Brain pericyte (primary cell): Measurements from ENCODE around the gene REL.

Source experiments
- DNase-seq: peaks from one replicate; pipeline ENCODE4 v3.0.0-alpha.2; 2012; ENCODE audit warnings: low read depth, low spot score

Gene REL

DNA sequence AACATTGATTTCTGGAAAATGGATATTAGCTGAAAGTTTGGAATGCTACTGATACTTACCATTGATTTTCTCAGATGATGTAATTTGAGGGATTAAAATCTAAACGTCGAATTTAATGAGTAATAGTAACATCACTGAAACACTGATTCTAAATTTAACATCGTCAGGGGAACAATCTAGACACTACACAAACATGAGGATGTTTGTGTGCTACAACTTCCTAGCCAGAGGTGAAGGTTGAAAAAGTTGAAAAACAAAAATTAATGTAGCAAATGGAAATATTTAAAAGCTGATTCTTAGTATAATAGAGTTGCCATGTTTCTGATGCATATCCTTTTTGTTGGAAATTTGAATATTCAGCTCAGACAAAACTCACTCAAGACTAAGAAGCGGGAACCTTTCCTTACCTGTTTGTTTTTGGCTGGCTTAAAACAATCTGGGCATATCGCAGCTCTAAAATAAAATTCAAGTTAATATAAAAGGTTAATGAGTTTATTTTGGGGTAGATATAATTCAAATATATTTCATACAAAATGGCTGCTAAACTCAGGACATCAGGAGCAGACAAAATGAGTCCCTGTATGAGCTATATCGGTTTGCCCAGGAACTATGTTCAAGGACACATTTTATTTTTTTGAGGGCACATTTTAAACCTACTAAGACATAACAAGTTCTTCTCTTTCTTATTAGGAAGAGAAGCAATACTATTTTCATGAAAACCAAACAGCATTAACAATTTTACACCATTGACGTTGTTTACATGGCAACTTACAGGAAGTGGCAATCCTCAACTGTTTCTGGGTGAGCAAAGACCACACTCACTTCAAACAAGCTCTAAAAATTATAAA lies 83.5 kb downstream of the REL start:
- no peak for DNase-seq

DNA sequence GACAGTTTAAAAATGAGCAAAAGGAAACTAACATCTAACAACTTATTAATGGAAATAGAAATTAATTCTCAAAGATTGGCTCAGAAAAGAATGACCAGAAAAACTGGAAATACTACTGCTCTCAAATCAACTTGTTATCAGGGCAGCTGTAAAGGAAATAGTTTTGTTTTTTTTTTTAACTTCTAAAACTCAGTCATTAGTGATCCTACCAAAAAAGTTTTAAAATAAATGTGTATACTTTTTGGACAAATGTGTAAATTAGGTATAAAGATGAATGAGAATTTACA lies 84.1 kb downstream of the REL start:
- no peak for DNase-seq

DNA sequence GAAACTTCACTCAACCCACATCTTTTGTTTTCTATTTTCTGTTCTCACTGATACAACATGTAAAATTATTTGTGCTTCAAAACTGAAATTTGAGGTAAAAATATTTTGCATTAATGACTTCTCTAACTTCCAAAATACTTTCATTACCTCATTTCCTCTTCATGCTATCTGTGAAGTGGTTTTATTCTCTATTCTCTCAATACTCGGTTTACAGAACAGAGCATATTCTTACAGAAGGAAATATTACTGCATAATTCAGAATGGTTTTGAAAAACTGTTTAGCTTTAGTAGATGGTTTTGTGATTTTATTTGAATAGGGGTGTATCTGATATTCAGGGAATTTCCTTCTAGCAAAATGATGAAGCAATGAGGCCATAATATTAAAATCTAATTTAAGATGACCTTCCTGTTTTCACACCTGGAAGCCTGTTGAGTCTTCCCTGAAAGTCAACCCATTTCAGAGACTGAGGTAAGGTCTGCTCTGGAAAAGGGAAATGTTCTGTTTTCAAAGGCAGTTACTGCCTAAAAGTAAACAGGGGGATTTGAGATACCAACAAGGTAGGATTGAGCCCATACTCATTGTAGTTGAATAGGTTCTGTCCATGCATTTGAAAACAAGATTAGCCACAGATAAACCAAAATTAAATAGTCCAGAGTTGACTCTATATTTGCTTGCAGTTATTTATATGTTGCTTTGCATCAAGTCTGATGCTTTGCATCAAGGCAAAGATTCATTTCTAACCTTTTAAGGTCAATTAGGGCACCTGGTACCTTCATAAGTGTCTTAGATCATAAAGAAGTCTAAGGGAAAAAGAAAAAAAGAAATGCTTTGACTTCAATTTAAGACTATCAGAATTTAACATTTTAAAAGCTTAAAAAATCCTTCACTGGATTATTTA lies 85.4 kb downstream of the REL start:
- no peak for DNase-seq

DNA sequence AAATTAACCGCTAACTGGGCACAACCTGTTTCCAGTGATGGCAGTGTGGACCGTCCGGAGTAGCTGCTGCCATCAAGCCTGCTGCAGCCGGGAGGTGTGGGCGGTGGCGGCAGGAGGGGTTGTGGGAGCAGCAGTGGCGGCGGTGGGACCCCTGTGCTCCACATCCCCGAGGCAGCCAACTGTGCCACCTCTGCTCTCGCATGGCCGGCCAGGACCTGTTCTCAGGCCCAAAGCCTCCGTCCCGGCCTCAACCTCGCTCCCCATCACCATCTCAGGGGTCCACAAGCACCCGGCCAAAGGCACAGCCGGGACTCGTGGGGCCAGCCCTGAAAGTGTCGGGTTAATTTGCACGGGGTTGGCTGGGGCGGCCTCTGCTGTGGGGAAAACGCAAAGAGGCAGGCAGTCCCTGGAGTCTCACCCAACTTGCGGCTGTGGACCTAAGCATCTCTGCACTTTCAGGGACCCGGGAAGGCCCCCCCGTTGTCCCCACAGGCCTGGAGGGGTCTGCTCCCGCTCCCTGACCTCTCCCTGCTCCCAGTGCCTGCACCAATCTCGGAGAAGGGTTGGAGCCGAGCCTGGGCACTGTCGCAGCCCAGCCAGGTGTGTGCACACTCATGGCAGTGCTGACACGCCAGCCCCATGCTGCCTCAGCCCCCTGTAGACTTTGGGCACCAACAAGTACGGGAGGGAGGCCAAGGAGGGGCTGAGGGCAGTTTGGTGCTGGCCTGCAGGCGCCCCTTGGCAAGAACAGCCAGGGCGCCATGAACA lies 91.7 kb downstream of the REL start:
- no peak for DNase-seq

DNA sequence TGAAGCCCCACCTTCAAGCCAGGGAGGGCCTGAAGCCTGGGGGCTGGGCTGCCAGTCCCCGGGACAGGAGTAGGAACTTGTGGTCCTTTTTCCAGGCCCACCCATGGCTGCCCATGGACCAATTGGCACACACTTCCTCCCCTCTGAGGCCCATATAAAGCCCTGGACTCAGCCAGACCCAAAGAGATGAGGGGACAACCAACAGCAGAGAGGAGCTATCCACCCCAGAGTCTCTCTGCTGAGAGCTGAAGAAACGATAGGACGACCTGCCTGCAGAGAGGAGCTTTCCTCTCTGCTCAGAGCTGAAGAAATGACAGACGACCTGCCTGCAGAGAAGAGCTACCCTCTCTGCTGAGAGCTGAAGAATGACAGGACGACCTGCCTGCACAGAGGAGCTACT lies 92.3 kb downstream of the REL start:
- no peak for DNase-seq

DNA sequence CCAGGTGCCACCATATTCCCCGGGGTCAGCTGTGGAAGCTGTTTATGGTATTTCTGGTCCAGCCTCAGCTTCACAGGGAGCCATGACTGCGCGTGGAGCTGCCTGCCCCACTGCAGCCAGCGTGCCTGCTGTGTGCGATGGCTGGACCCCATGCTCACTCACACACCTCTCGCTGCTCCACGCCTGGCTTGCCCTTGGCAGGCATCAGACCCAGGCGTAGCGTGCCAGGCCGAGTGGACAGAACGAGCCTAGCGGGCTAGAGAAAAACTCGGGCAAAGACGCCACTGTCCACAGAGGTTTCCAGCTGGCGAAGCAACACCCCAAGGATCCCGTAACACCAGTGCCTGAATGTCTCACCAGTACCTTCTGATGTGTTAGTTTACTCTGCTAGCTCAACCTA lies 93.3 kb downstream of the REL start:
- no peak for DNase-seq
